ENCODE data around the gene RUNX1.

GRCh38 chr21:34894401-34894800 is 154.7 kb downstream of the RUNX1 start:
- TF ChIP-seq POLR2A (IDR thresholded peaks at IDR 0.05): no peak
- TF ChIP-seq, protein P1, sequence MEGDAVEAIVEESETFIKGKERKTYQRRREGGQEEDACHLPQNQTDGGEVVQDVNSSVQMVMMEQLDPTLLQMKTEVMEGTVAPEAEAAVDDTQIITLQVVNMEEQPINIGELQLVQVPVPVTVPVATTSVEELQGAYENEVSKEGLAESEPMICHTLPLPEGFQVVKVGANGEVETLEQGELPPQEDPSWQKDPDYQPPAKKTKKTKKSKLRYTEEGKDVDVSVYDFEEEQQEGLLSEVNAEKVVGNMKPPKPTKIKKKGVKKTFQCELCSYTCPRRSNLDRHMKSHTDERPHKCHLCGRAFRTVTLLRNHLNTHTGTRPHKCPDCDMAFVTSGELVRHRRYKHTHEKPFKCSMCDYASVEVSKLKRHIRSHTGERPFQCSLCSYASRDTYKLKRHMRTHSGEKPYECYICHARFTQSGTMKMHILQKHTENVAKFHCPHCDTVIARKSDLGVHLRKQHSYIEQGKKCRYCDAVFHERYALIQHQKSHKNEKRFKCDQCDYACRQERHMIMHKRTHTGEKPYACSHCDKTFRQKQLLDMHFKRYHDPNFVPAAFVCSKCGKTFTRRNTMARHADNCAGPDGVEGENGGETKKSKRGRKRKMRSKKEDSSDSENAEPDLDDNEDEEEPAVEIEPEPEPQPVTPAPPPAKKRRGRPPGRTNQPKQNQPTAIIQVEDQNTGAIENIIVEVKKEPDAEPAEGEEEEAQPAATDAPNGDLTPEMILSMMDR (IDR thresholded peaks at IDR 0.05): no peak
